K562 (cell line): Measurements from ENCODE around the gene PITPNM1. TPM values are rescaled to one million over a fixed set of nuclear protein-coding genes. Genes with fewer than 3 reads are reported as not detected.

Experiments
- CREM ChIP-seq: IDR thresholded peaks from 2 replicates; pipeline ENCODE4 v1.6.1; 2014; ENCODE audit warnings: antibody characterized with exemption, low read depth
- E2F5 ChIP-seq: sonication (generic); formaldehyde crosslinking; IDR thresholded peaks from 2 replicates; pipeline ENCODE4 v1.8.0; 2022; ENCODE audit warnings: mild to moderate bottlenecking, missing genetic modification reagents
- FOXP1 ChIP-seq: sonication (generic); formaldehyde crosslinking; IDR thresholded peaks from 2 replicates; pipeline ENCODE4 v1.8.0; 2022; ENCODE audit warnings: mild to moderate bottlenecking, missing genetic modification reagents
- GATA2 ChIP-seq: sonication (generic); formaldehyde crosslinking; IDR thresholded peaks from 2 replicates; pipeline ENCODE4 v1.4.0; 2020; ENCODE audit warnings: mild to moderate bottlenecking, missing genetic modification reagents
- GTF2E2 ChIP-seq: fragments of 200-800 bp; sonication (Bioruptor generic); IDR thresholded peaks from 2 replicates; pipeline ENCODE4 v1.6.1; 2016; ENCODE audit warnings: missing genetic modification characterization, missing compliant biosample characterization
- HMG20B ChIP-seq: fragments of 250-450 bp; sonication (Bioruptor Pico); IDR thresholded peaks from 2 replicates; pipeline ENCODE4 v1.5.0; 2021; ENCODE audit warnings: mild to moderate bottlenecking
- LEF1 ChIP-seq: fragments of 450-650 bp; IDR thresholded peaks from 2 replicates; pipeline ENCODE4 v1.6.1; 2016; ENCODE audit warnings: mild to moderate bottlenecking
- NELFE ChIP-seq: IDR thresholded peaks from 2 replicates; pipeline ENCODE4 v1.6.1; 2011; ENCODE audit warnings: mild to moderate bottlenecking; ENCODE audit not compliant: insufficient read depth, insufficient read length
- POLR2A ChIP-seq: fragments of 450-650 bp; conservative IDR thresholded peaks from 2 replicates; pipeline ENCODE4 v1.6.1; 2016
- POLR2G ChIP-seq: fragments of 200-400 bp; formaldehyde crosslinking; IDR thresholded peaks from 2 replicates; pipeline ENCODE4 v1.6.1; 2017; ENCODE audit warnings: low read depth, mild to moderate bottlenecking, antibody characterized with exemption, low read length, moderate library complexity
- PTRF ChIP-seq: fragments of 450-650 bp; IDR thresholded peaks from 2 replicates; pipeline ENCODE4 v1.6.1; 2016; ENCODE audit warnings: mild to moderate bottlenecking, missing genetic modification characterization, missing compliant biosample characterization
- RBM22 ChIP-seq: fragments of 200-400 bp; formaldehyde crosslinking; IDR thresholded peaks from 2 replicates; pipeline ENCODE4 v1.6.1; 2018; ENCODE audit warnings: low read length, low read depth; ENCODE audit not compliant: poor library complexity, severe bottlenecking
- SRSF3 ChIP-seq: fragments of 200-400 bp; formaldehyde crosslinking; IDR thresholded peaks from 2 replicates; pipeline ENCODE4 v1.6.1; 2016; ENCODE audit warnings: mild to moderate bottlenecking, low read length, moderate library complexity; ENCODE audit not compliant: insufficient read depth
- TAF7 ChIP-seq: fragments of 450-650 bp; IDR thresholded peaks from 2 replicates; pipeline ENCODE4 v1.6.1; 2016; ENCODE audit warnings: missing genetic modification characterization, missing compliant biosample characterization
- TCFL5 ChIP-seq: fragments of 250-450 bp; sonication (Bioruptor Pico); conservative IDR thresholded peaks from 2 replicates; pipeline ENCODE4 v1.6.1; 2021; ENCODE audit warnings: mild to moderate bottlenecking, moderate library complexity, matching md5 sums
- WHSC1 ChIP-seq: IDR thresholded peaks from one replicate; pipeline ENCODE4 v1.6.1; 2012; ENCODE audit warnings: low read length, control low read depth, inconsistent platforms
- ZC3H11A ChIP-seq: IDR thresholded peaks from 2 replicates; pipeline ENCODE4 v1.6.1; 2012; ENCODE audit warnings: low read depth, low read length, improper control_type of control experiment
- ZNF121 ChIP-seq: sonication (generic); formaldehyde crosslinking; conservative IDR thresholded peaks from 2 replicates; pipeline ENCODE4 v1.8.0; 2022; ENCODE audit warnings: missing genetic modification reagents
- ZNF23 ChIP-seq: fragments of 250-450 bp; sonication (Bioruptor Pico); IDR thresholded peaks from 2 replicates; pipeline ENCODE4 v1.4.0; 2020; ENCODE audit warnings: mild to moderate bottlenecking
- ZNF253 ChIP-seq: fragments of 250-450 bp; sonication (Bioruptor Pico); conservative IDR thresholded peaks from 2 replicates; pipeline ENCODE4 v1.6.1; 2021; ENCODE audit warnings: mild to moderate bottlenecking
- ZNF766 ChIP-seq: fragments of 200-800 bp; sonication (Bioruptor generic); conservative IDR thresholded peaks from 2 replicates; pipeline ENCODE4 v1.6.1; 2016; ENCODE audit warnings: missing genetic modification characterization, missing compliant biosample characterization
- polyA plus RNA-seq, 8 experiments: library from polyadenylated mRNA; depleted of rRNA in 4 of 8; stranded (reverse) in 5 of 8; unstranded in 3 of 8; fragments of >200 nt; fragmentation: Nextera tagmentation in 2 of 8; fragmentation: Illumina TruSeq in 1 of 8; extraction: Ambion mirVana in 2 of 8; extraction: Trizol in 1 of 8; gene quantifications; 2 replicates each; pipeline versions ENCODE4 v1.2.1 to v1.2.3, GENCODE V29; 2011 to 2014; ENCODE audit warnings: inconsistent platforms in 1 of 8, missing spikeins in 1 of 8
- total RNA-seq, 7 experiments: library from RNA; depleted of rRNA in 6 of 7; stranded (reverse); fragments of >200 nt in 6 of 7; fragmentation: Illumina TruSeq in 2 of 7; extraction: Trizol in 2 of 7; gene quantifications; 2 replicates each; pipeline versions ENCODE4 v1.2.1 to v1.2.3, GENCODE V29; 2011 to 2021; ENCODE audit warnings: low replicate concordance in 1 of 7
- TF ChIP-seq, protein P1 (sequence below): fragments of 250-450 bp; sonication (Bioruptor Pico); IDR thresholded peaks from 2 replicates; pipeline ENCODE4 v1.4.0; 2020; ENCODE audit warnings: mild to moderate bottlenecking, moderate library complexity, borderline replicate concordance
- TF ChIP-seq, protein P2 (sequence below): fragments of 450-650 bp; formaldehyde crosslinking; IDR thresholded peaks from 2 replicates; pipeline ENCODE4 v1.4.0; 2020; ENCODE audit warnings: mild to moderate bottlenecking, moderate library complexity
- TF ChIP-seq, protein P3 (sequence below): sonication (generic); formaldehyde crosslinking; IDR thresholded peaks from 2 replicates; pipeline ENCODE4 v1.9.0; 2022; ENCODE audit warnings: mild to moderate bottlenecking, missing genetic modification reagents

Gene PITPNM1
- total and polyA plus RNA-seq, 9 of the 15 experiments (the other 6 are each of a cell fraction or from before 2014, with no cell fraction given) = 0.11 to 53.7 (median 16.0) TPM

GRCh38 chr11:67464411-67465188 is 40.6 kb downstream of the PITPNM1 start (continued):
- TF ChIP-seq TAF7 (tag) (peak; percentile 55; the same call in 1 of the 2 replicates), PTRF (no peak), ZNF23 (CRISPR knock-in tag) (no peak), ZNF121 (no peak), WHSC1 (no peak), RBM22 (no peak), FOXP1 (CRISPR knock-in tag) (no peak; the same call in 1 of the 2 replicates), ZNF766 (CRISPR knock-in tag) (0 out of 2 replicates have a peak, but pooled peaks have one; percentile 56), GATA2 (CRISPR knock-in tag) (no peak), POLR2A (peak; percentile 78), LEF1 (no peak), ZC3H11A (no peak), HMG20B (CRISPR knock-in tag) (0 out of 2 replicates have a peak, but pooled peaks have one; percentile 49), TCFL5 (CRISPR knock-in tag) (no peak), NELFE (no peak), E2F5 (CRISPR knock-in tag) (no peak), SRSF3 (no peak), POLR2G (peak; percentile 87), CREM (peak; percentile 4; the same call in 1 of the 2 replicates), GTF2E2 (tag) (0 out of 2 replicates have a peak, but pooled peaks have one; percentile 11), ZNF253 (no peak)
- TF ChIP-seq, protein P1, sequence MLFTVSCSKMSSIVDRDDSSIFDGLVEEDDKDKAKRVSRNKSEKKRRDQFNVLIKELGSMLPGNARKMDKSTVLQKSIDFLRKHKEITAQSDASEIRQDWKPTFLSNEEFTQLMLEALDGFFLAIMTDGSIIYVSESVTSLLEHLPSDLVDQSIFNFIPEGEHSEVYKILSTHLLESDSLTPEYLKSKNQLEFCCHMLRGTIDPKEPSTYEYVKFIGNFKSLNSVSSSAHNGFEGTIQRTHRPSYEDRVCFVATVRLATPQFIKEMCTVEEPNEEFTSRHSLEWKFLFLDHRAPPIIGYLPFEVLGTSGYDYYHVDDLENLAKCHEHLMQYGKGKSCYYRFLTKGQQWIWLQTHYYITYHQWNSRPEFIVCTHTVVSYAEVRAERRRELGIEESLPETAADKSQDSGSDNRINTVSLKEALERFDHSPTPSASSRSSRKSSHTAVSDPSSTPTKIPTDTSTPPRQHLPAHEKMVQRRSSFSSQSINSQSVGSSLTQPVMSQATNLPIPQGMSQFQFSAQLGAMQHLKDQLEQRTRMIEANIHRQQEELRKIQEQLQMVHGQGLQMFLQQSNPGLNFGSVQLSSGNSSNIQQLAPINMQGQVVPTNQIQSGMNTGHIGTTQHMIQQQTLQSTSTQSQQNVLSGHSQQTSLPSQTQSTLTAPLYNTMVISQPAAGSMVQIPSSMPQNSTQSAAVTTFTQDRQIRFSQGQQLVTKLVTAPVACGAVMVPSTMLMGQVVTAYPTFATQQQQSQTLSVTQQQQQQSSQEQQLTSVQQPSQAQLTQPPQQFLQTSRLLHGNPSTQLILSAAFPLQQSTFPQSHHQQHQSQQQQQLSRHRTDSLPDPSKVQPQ (CRISPR knock-in tag) = no peak
- TF ChIP-seq, protein P2, sequence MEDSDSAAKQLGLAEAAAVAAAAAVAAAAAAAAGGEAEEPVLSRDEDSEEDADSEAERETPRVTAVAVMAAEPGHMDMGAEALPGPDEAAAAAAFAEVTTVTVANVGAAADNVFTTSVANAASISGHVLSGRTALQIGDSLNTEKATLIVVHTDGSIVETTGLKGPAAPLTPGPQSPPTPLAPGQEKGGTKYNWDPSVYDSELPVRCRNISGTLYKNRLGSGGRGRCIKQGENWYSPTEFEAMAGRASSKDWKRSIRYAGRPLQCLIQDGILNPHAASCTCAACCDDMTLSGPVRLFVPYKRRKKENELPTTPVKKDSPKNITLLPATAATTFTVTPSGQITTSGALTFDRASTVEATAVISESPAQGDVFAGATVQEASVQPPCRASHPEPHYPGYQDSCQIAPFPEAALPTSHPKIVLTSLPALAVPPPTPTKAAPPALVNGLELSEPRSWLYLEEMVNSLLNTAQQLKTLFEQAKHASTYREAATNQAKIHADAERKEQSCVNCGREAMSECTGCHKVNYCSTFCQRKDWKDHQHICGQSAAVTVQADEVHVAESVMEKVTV = no peak
- TF ChIP-seq, protein P3, sequence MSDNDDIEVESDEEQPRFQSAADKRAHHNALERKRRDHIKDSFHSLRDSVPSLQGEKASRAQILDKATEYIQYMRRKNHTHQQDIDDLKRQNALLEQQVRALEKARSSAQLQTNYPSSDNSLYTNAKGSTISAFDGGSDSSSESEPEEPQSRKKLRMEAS (CRISPR knock-in tag) = peak; percentile 3; the same call in 1 of the 2 replicates
